Activated T-cell treated with anti-CD3 and anti-CD28 coated beads for 1 hour (primary cell): Measurements from ENCODE around the gene MASP1.

Source experiments
- DNase-seq: peaks from one replicate; pipeline ENCODE4 v3.0.0-alpha.2; 2020; ENCODE audit warnings: low read depth

Gene MASP1

GRCh38 chr3:187186801-187187421, 104.6 kb downstream of the MASP1 start:
- DNase-seq: no peak

GRCh38 chr3:187186375-187186774, 105.2 kb downstream of the MASP1 start:
- no peak for DNase-seq

DNA sequence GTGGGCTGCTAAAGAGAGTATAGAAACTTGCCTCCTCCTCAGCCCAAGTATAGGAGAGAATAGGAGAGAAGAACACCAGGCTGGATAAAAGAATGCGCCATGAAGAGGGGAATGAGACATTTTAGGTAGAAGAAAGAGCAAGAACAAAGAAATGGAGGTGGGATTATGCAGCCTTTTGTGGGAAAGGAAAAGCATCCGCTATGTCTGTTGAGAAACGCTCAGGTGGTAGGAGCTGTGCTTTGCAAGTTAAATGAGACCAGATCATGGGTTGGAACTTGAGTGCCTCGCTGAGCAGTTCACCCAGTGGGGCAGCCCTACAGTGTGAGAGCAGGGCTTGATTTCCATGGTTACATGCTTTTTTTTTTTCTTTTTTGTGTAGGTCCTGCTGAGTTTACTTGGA, 105.8 kb downstream of the MASP1 start:
- no peak for DNase-seq
